Measurements from ENCODE around the gene DIAPH2. TPM values are rescaled to one million over a fixed set of nuclear protein-coding genes. Genes with fewer than 3 reads are reported as not detected.

Gene DIAPH2
- total and polyA plus RNA-seq, 2 donors (not counting 1 experiment from before 2014, with no cell fraction given) = 4.2 to 32.4 TPM

- ChIA-PET CTCF (no interaction called here), POLR2A (no interaction called here)
- no peaks in the 10 kb centered on the region for H3K36me3 ChIP-seq (replicated peaks in 1 of 2; ENCODE audit: control extremely low read depth in 1 of 2, control insufficient read depth in 1 of 2, extremely low read depth in 1 of 2, insufficient read depth in 2 of 2, low read length in 1 of 2)
- H3K27me3 ChIP-seq (replicated peaks in 1 of 4; ENCODE audit: control extremely low read depth in 1 of 4, control insufficient read depth in 3 of 4, insufficient read depth in 4 of 4, low read length in 3 of 4) = no peaks in the 10 kb centered on the region
- H3K4me3 ChIP-seq (ENCODE audit: control extremely low read depth in 1 of 5, extremely low read depth in 1 of 5, insufficient read depth in 1 of 5, low read depth in 2 of 5, low read length in 4 of 5) = no peak overlapping the region
- no peak overlapping the region for H3K4me2 ChIP-seq (replicated peaks; ENCODE audit: low read depth, low read length, poor library complexity, severe bottlenecking)
- no peak for ATAC-seq (ENCODE audit: low read depth)
- no peaks in the 10 kb centered on the region for H3K4me1 ChIP-seq (ENCODE audit: control insufficient read depth in 2 of 2, insufficient read depth in 2 of 2, low read length in 2 of 2)
- H3K9ac ChIP-seq (ENCODE audit: low read length) = no peak overlapping the region
- no peak for DNase-seq
- H2AFZ ChIP-seq (ENCODE audit: insufficient read depth, low read depth, low read length, poor library complexity, severe bottlenecking) = no peak overlapping the region
- Mint-ChIP-seq H3K4me3 (no peak overlapping the region), H3K27ac (no peak overlapping the region), H3K9me3 (ENCODE audit: insufficient read depth) (no peaks in the 10 kb centered on the region), H3K4me1 (no peaks in the 10 kb centered on the region), H3K27me3 (no peaks in the 10 kb centered on the region)
- intact Hi-C loops (cut with micrococcal nuclease) = no loop called here
- H3K9me3 ChIP-seq (ENCODE audit: control extremely low read depth in 1 of 3, control insufficient read depth in 2 of 3, insufficient read depth in 1 of 3, low read length in 2 of 3) = no peaks in the 10 kb centered on the region
- H3K79me2 ChIP-seq (ENCODE audit: control insufficient read depth, insufficient read depth, low read length) = no peaks in the 10 kb centered on the region
- H3K27ac ChIP-seq (ENCODE audit: low read length in 2 of 2) = no peak overlapping the region
- no CpG with 5 or more reads among the region's 7 CpGs for WGBS (ENCODE audit: insufficient coverage)
- no peak for TF ChIP-seq EZH2 (IDR thresholded peaks at IDR 0.05; ENCODE audit: borderline replicate concordance, insufficient read depth, low read depth, low read length, poor library complexity, severe bottlenecking)
- no peaks in the 10 kb centered on the region for H4K20me1 ChIP-seq (ENCODE audit: control insufficient read depth, insufficient read depth, low read length, poor library complexity, severe bottlenecking)
Observed at GRCh38 chrX:97315939-97316338, 631.3 kb downstream of the DIAPH2 start.

DNA sequence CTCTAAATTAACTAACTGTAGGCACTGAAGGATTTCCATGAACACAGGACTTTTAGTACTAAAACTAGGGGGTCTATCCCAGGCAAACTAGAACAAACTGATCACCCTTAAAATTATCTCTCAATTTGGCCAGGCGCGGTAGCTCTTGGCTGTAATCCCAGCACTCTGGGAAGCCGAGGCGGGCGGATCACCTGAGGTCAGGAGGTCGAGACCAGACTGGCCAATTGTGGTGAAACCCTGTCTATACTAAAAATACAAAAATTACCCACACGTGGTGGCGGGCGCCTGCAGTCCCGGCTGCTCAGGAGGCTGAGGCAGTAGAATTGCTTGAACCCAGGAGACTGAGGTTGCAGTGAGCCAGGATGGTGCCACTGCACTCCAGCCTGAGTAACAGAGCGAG lies 635.7 kb downstream of the DIAPH2 start:
- H3K9me3 ChIP-seq (ENCODE audit: control extremely low read depth in 1 of 3, control insufficient read depth in 2 of 3, insufficient read depth in 1 of 3, low read length in 2 of 3) = no peaks in the 10 kb centered on the region
- H3K4me1 Mint-ChIP-seq = peaks cover 3% of the 10 kb centered on the region
- no peaks in the 10 kb centered on the region for H3K9me3 Mint-ChIP-seq (ENCODE audit: insufficient read depth)
- ChIA-PET CTCF (no interaction called here), POLR2A (no interaction called here)
- H3K27me3 Mint-ChIP-seq = no peaks in the 10 kb centered on the region
- H3K27me3 ChIP-seq (replicated peaks in 1 of 4; ENCODE audit: control extremely low read depth in 1 of 4, control insufficient read depth in 3 of 4, insufficient read depth in 4 of 4, low read length in 3 of 4) = no peaks in the 10 kb centered on the region
- intact Hi-C loops (cut with micrococcal nuclease) = no loop called here
- ATAC-seq (ENCODE audit: low read depth) (no peak), DNase-seq (no peak)
- no peak overlapping the region for H3K4me2 ChIP-seq (replicated peaks; ENCODE audit: low read depth, low read length, poor library complexity, severe bottlenecking)
- H2AFZ ChIP-seq (ENCODE audit: insufficient read depth, low read depth, low read length, poor library complexity, severe bottlenecking) = no peak overlapping the region
- no peak overlapping the region for H3K27ac Mint-ChIP-seq
- H3K79me2 ChIP-seq (ENCODE audit: control insufficient read depth, insufficient read depth, low read length) = no peaks in the 10 kb centered on the region
- H3K4me1 ChIP-seq (ENCODE audit: control insufficient read depth in 2 of 2, insufficient read depth in 2 of 2, low read length in 2 of 2) = no peaks in the 10 kb centered on the region
- H3K4me3 ChIP-seq (ENCODE audit: control extremely low read depth in 1 of 5, extremely low read depth in 1 of 5, insufficient read depth in 1 of 5, low read depth in 2 of 5, low read length in 4 of 5) = no peak overlapping the region
- H3K36me3 ChIP-seq (replicated peaks in 1 of 2; ENCODE audit: control extremely low read depth in 1 of 2, control insufficient read depth in 1 of 2, extremely low read depth in 1 of 2, insufficient read depth in 2 of 2, low read length in 1 of 2) = no peaks in the 10 kb centered on the region
- H3K9ac ChIP-seq (ENCODE audit: low read length) = no peak overlapping the region
- no peak overlapping the region for H3K4me3 Mint-ChIP-seq
- no peak overlapping the region for H3K27ac ChIP-seq (ENCODE audit: low read length in 2 of 2)
- TF ChIP-seq EZH2 (IDR thresholded peaks at IDR 0.05; ENCODE audit: borderline replicate concordance, insufficient read depth, low read depth, low read length, poor library complexity, severe bottlenecking) = no peak
- TF ChIP-seq, protein P1, sequence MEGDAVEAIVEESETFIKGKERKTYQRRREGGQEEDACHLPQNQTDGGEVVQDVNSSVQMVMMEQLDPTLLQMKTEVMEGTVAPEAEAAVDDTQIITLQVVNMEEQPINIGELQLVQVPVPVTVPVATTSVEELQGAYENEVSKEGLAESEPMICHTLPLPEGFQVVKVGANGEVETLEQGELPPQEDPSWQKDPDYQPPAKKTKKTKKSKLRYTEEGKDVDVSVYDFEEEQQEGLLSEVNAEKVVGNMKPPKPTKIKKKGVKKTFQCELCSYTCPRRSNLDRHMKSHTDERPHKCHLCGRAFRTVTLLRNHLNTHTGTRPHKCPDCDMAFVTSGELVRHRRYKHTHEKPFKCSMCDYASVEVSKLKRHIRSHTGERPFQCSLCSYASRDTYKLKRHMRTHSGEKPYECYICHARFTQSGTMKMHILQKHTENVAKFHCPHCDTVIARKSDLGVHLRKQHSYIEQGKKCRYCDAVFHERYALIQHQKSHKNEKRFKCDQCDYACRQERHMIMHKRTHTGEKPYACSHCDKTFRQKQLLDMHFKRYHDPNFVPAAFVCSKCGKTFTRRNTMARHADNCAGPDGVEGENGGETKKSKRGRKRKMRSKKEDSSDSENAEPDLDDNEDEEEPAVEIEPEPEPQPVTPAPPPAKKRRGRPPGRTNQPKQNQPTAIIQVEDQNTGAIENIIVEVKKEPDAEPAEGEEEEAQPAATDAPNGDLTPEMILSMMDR (IDR thresholded peaks at IDR 0.05) = no peak
- WGBS (ENCODE audit: insufficient coverage) = no CpG with 5 or more reads among the region's 11 CpGs
- no peaks in the 10 kb centered on the region for H4K20me1 ChIP-seq (ENCODE audit: control insufficient read depth, insufficient read depth, low read length, poor library complexity, severe bottlenecking)

All from B cell (primary cell).